HG02938 (cell line): ENCODE data around the gene SORCS3.

Source experiments
- ATAC-seq: cut with Tn5 transposase; IDR thresholded peaks from one replicate; pipeline ENCODE4 v1.9.1; 2021; ENCODE audit warnings: mild to moderate bottlenecking, moderate library complexity; ENCODE audit not compliant: unreplicated experiment

Gene SORCS3

GRCh38 chr10:105243381-105243780, 602.3 kb downstream of the SORCS3 start:
- ATAC-seq, result no peak

GRCh38 chr10:105243825-105244224, 602.7 kb downstream of the SORCS3 start:
- ATAC-seq, result no peak

GRCh38 chr10:105247831-105248499, 606.9 kb downstream of the SORCS3 start:
- no peak for ATAC-seq

- no peak for ATAC-seq
Measured at GRCh38 chr10:105252911-105253310, 611.8 kb downstream of the SORCS3 start.

GRCh38 chr10:105253515-105254212, 612.6 kb downstream of the SORCS3 start:
- ATAC-seq, result no peak

GRCh38 chr10:105258036-105258673, 617.1 kb downstream of the SORCS3 start:
- ATAC-seq, result no peak

- ATAC-seq, result no peak
Measured at GRCh38 chr10:105258674-105259065, 617.6 kb downstream of the SORCS3 start.

- no peak for ATAC-seq
Measured at GRCh38 chr10:105259201-105259600, 618.1 kb downstream of the SORCS3 start.

- ATAC-seq, result no peak
Measured at GRCh38 chr10:105262666-105263065, 621.6 kb downstream of the SORCS3 start.

GRCh38 chr10:105266966-105267539, 626.0 kb downstream of the SORCS3 start:
- ATAC-seq, result no peak

- no peak for ATAC-seq
Measured at GRCh38 chr10:105268961-105269360, 627.9 kb downstream of the SORCS3 start.

- no peak for ATAC-seq
Measured at GRCh38 chr10:105269689-105270088, 628.6 kb downstream of the SORCS3 start.

GRCh38 chr10:105274556-105275070, 633.5 kb downstream of the SORCS3 start:
- ATAC-seq, result no peak

- no peak for ATAC-seq
Measured at GRCh38 chr10:105278439-105278838, 637.3 kb downstream of the SORCS3 start.

GRCh38 chr10:105279101-105279500, 638.0 kb downstream of the SORCS3 start:
- no peak for ATAC-seq

GRCh38 chr10:105280895-105281294, 639.8 kb downstream of the SORCS3 start:
- no peak for ATAC-seq

GRCh38 chr10:105284476-105285215, 643.6 kb downstream of the SORCS3 start:
- no peak for ATAC-seq

GRCh38 chr10:105288026-105288425, 646.9 kb downstream of the SORCS3 start:
- ATAC-seq, result no peak

GRCh38 chr10:105288613-105289012, 647.5 kb downstream of the SORCS3 start:
- ATAC-seq, result no peak

GRCh38 chr10:105291571-105291970, 650.5 kb downstream of the SORCS3 start:
- ATAC-seq, result no peak

- ATAC-seq, result no peak
Measured at GRCh38 chr10:105292236-105292635, 651.1 kb downstream of the SORCS3 start.
